NCI-H2107 treated with DMSO at 0.1 percent for 48 hours (cell line): ENCODE data around the gene ADI1.

ENCODE experiments used
- DNase-seq: peaks from one replicate; lab custom pipeline; 2025; ENCODE audit not compliant: unreplicated experiment; lab: John Stamatoyannopoulos, UW

ADI1 gene

DNA sequence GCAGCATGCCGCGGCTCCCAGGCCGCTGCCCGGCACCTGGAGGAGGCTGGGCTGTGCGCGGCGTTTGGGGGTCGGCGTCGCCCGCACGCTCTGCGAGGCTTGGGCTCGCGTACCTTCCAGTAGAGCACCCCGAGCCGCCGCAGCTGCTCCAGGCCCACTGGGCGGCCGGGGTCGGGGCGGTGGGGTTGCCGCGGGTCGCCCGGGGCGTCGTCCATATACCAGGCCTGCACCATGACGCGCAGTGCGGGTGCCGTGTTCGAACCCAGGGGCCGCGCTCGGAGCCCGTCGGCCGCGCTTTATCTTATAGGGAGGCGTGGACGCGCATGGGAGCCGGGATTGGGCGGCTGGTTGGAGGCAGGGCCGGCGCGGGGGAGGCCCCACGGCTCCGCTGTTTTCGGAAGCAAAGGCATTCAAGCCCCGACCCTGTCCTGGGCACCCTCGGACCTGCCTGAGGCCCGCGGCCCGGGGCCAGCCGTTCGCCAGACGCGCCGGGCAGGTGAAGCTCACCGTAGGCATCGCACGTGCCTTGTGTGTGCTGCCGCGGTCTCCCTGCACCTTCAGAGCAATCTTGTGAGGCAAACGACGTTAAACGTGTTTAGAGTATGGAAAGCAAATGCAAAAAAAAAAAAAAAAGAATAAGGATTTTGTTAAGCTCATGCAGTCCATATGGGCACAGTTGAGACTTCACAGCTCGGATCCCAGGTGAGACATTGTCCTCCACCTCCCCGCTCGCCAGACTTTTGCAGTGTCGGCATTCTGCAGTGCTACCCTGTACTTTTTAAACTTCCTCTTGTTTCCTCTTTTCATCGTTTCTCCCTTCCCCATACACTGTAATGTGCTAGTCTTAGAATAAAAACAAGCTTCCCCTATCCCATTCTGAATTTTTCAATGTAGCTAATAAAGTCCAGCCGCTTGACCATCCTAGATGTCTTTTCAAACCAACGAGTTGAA is at the start of gene ADI1:
Gene ADI1 (minus strand): TSS at position 277 of the 951 bp plus-strand sequence. CDS start 44 bp downstream, at position 233.
- no peak for DNase-seq

DNA sequence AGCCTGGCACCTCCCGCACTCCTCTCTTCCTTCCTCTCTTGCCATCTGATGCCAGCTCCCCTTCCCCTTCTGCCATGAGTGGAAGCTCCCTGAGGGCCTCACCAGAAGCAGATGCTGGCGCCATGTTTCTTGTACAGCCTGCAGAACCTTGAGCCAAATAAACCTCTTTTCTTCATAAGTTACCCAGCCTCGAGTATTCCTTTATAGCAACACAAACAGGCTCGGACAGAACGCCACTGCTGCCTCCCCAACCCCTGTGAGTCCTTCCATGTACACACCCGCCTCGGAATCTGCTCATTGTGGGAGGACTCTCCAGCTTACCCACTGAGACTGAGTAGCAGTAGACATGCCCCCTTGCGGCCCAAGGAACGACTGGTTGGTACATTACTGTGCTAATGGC is 47.5 kb upstream of the ADI1 start:
- DNase-seq, result no peak

DNA sequence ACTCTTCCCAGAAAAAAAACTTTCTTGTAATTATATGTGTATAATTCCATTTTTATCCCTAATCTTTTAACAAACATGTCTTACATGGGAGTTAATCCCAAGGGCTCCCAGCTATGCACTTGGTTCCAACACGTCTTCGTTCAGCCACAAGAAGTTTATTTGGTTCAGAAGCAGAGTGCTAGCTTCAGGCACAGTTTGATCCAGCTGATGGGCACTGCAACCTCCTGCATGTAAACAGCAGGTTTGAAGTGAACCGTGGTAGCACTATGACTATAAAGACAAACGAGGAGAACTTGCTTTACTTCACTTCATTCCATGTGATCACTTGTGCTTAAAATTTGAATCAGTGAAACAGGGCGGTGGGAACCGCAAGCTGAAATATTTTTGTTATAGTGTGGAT is 45.8 kb upstream of the ADI1 start:
- DNase-seq, result no peak

DNA sequence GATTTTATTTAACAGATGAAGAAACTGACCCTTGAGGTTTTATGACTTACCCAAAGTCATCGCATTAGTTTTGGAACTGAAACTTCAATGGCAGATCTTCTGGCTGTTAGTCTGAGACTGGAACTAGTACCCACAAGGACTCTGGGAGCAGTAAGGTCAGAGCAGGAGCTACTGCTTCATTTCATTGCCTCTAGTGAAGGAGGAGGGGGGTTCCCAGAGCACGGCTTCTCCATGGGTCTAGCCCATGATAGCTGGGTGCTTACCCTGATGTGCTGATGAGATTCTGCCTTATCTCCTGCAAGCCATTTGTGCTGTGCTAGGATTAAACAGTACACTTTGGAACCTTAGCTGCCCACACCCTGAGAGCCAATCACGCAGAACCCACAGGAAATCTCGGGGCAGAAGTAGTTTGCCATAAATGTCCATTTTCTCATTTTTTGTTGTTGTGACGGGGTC is 44.2 kb upstream of the ADI1 start:
- no peak for DNase-seq

DNA sequence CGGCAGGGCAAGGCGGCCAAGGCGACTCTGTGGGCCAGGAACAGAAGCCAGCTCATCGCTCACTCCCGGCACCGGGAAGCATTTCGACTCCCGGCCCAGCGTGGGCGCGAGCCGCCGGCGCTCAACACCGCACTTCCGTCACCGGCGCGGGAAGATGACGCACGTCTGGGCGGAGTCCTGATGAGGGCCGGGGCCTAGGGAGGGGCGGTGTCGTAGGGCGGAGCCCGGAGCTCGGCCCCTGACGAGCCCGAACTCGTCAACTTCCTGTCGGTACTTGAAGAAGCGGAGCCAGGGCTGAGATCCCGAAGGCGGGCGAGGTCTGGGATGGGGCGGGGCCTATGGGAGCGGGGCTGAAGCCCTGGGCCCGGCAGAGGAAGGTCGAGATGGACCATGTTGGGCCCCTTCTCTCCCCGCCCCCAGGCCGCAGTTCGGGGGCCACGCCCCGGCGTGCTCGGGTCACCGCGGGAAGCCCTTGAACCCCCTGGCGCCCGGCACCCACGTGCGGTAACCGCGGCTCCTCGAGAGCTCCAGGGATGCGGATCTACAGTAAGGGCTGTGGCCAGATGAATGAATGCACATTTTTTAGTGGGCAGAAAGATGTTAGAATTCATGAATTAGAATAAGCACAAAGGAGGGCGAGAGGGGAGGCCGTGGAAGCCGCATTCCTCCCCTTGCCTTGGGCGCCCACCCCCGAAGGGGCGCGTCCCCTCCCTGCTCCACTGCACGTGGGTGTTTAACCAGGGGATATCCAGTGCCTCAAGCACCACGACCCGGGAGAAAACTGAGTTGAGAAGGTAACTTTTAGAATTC is 39.1 kb upstream of the ADI1 start, which contains the start of gene RNASEH1:
Gene RNASEH1 (minus strand): TSS at position 129 of the 810 bp plus-strand sequence. CDS start 73 bp downstream, at position 56.
- DNase-seq, result peak; percentile 79

DNA sequence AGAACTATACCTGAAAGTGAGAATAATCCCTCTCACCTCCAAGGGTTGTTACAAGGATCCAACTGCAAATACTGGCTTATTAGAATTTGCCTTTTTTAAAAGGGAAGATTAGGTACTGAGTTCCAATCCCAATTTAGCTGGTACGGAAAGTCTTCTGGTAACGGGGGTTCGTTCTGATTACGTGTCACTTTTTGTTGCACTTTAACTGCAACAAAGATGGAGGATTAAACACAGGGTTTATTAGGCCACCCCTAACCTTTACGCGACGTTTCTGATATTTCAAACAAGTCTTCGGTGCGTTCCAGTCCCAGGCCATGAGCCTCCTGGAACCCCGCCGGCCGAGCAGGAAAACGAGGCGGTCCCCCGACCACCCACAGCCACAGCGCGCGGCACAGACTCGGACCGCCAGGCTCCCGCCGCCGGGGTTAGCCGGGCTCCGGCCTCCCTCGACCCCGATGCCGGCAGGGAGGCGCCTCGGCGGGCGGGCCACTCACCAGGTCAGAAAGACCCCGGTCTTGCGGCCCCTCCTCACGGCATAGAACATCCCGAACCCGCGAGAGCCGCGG is 38.4 kb upstream of the ADI1 start:
- DNase-seq, result no peak

DNA sequence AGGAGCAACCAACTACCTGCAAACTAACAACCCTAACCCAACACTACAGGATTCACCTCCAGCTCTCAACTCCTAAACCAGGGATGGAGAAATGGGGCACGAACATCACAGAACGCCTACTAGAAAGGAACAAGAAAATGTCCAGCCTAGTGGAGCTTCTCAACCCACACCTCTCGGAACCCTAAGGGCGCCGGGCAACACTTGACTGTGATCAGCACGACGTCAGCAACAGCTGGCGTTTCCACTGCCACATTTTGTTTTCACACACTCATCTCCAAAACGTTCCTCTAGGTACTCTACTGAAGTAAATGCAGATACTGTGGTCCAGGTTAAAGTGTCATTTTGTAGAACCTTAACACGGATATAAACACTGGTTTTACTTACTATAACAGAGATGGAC is 34.6 kb upstream of the ADI1 start:
- no peak for DNase-seq

GRCh38 chr2:3547915-3548314 is 28.6 kb upstream of the ADI1 start:
- DNase-seq, result no peak

DNA sequence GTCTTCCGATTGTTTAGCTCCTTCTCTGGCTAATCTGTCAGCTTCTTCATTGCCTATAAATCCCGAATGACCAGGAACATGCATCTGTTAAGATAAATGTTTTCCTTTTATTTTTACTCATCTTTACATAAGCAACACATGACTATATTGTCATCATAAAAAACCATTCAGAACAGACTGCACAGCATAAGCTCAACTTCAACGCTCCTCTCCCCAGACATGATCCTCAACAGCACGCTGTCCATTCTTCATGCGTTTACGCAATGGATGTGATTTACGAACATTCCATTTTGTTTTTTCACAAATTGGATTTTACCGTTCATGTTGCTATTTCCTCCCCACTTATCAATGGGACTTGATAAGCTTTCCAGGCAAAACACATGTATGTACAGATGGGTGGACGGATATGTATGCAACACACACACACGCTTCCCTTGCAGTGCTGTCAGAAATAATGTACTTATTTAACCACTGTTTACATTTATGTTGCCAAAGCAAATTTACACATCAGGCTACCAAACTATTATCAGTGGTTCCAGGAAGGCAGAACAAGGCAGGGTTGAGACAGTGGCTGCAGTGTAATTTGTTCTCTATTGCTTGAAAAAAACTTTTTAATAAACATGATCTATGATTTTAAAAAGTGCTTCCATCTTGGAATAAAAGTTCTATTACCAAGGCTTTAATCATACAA is 26.6 kb upstream of the ADI1 start:
- no peak for DNase-seq

- no peak for DNase-seq
These were observed 23.8 kb upstream of the ADI1 start for GRCh38 chr2:3543023-3543683.

DNA sequence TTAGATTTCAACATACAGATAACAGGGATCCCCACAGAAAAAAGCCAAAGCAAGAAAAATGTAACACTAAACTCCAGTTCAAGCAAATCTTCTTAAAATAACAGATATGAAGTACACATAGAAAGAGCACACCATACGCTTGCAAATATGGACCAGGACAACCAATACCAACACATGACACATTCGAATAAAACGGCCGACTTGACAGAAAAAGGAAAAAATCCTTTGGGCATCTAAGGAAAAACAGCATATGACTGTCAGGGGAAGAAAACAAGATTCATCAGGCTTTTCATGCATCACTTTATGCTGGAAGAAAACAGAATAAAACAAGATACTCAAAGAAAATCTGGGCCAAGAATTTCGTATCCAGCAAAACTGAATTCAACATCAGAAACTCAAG is 22.8 kb upstream of the ADI1 start:
- no peak for DNase-seq

DNA sequence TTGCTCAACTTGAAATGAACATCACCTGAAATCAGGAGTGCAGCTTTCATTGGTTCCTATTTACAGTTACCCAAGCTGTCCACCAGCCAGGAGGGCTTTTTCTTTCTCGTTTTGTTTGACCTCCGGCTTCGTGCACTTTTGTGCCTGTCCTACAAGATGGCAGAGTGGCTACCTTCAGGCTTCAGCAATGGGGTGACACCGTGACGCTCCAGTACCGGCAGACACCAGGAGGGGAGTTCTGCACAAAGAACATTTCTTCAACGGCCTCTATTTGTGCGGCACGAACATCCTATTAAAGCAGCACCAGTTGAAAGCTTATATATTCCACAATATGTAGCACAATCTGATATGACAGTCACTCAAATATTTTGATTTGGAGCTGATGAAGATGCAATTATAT is 20.5 kb upstream of the ADI1 start:
- no peak for DNase-seq

DNA sequence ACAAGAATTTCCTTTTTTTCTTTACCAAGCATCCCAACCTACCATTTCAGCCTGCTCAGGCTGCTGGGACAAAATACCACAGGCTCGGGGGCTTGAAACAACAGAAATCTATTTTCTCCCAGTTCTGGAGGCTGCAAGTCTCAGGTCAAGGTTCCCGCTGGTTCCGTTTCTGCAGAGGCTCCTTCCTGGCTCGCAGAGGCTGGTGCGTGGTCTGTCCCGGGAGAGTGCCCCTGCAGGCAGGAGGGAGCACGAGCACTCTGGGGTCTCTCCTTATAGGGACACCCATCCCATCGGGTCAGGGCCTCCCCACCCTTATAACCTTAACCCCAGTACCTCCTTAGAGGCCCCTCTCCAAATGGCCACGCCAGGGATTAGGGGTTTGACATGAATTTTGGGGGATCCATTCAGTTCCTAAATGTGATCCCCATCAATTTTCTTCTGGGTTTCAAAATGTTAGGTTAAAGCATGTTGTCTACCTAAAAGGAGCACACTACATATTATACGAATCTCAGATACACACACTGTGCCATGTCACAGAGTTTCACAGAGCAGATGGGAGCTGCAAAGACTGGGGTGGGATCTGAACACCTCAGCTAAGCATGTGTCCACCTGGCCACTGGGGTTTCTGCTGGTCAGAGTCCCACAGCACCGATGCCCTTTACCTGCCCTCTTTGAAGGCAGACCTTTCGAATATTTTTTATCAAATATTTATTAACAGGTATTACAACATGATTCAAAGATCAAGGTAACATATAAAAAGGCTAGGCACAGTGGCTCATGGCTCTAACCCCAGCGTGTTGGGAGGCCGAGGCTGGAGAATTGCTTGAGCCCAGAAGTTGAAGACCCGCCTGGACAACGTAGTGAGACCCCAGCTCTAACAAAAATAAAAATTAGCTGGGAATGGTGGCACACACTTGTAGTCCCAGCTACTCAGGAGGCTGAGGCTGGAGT is 17.6 kb upstream of the ADI1 start:
- DNase-seq, result no peak

GRCh38 chr2:3535794-3536681 is 16.7 kb upstream of the ADI1 start:
- DNase-seq, result no peak

- DNase-seq, result no peak
These were observed 16.1 kb upstream of the ADI1 start for GRCh38 chr2:3535467-3535793.

- no peak for DNase-seq
These were observed 15.0 kb upstream of the ADI1 start for GRCh38 chr2:3534251-3534814.

GRCh38 chr2:3533836-3534235 is 14.5 kb upstream of the ADI1 start:
- DNase-seq, result no peak

GRCh38 chr2:3532941-3533340 is 13.6 kb upstream of the ADI1 start:
- DNase-seq, result no peak
